GM12872 (cell line): ENCODE measurements around the gene HPCAL1.

Experiments
- TF ChIP-seq, protein P1 (sequence below): IDR thresholded peaks from 3 replicates; pipeline ENCODE4 v1.5.1; 2011; ENCODE audit warnings: low read depth, mild to moderate bottlenecking, low read length, moderate library complexity; ENCODE audit not compliant: insufficient read depth

The HPCAL1 gene

DNA sequence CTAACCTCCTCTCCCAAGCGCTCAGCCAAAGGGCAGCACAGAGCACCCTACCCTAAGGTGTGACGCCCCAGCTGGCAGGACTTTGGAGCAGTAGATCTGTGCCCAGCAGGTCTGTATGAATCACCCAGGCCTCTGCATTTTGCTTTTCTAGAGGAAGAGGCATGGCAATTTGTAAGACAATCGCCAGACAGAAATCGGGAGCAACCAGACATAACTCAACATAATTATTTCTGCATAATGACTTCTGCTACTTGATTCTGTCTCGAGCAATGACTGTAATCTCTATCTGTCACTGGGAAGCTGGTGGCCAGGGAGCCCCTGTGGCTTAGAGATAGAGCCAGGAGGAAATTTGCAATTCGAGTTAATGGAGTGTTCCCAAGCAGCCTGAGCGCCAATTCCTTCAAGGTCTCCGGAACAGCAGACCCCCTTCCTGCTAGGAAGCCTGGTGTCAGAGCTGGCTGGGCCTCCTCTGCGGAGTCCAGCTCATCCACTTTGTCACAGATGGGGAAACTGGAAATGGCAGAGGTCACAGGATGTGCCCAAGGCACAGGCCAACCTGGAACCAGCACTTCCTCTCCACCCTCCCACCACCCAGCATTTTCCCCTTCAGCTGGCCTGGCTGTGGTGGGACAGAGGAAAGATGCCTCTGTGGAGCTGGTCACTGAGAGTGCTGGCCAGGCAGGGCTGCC is 90.4 kb downstream of the HPCAL1 start:
- TF ChIP-seq, protein P1, sequence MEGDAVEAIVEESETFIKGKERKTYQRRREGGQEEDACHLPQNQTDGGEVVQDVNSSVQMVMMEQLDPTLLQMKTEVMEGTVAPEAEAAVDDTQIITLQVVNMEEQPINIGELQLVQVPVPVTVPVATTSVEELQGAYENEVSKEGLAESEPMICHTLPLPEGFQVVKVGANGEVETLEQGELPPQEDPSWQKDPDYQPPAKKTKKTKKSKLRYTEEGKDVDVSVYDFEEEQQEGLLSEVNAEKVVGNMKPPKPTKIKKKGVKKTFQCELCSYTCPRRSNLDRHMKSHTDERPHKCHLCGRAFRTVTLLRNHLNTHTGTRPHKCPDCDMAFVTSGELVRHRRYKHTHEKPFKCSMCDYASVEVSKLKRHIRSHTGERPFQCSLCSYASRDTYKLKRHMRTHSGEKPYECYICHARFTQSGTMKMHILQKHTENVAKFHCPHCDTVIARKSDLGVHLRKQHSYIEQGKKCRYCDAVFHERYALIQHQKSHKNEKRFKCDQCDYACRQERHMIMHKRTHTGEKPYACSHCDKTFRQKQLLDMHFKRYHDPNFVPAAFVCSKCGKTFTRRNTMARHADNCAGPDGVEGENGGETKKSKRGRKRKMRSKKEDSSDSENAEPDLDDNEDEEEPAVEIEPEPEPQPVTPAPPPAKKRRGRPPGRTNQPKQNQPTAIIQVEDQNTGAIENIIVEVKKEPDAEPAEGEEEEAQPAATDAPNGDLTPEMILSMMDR = no peak

DNA sequence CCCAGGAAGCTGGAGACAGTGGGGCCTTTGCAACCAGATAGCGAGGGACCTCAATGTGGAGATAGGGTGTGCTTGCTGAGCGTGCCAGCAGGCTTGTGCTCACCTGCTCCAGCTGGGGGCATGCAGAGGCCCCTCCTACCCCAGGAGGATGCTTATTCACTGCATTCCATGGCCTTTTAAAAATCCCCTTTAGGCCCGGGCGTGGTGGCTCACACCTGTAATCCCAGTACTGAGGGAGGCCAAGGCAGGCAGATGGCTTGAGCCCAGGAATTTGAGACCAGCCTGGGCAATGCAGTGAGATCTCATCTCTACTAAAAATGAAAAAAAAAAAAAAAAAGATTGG is 90.9 kb downstream of the HPCAL1 start:
- TF ChIP-seq, protein P1 = no peak

DNA sequence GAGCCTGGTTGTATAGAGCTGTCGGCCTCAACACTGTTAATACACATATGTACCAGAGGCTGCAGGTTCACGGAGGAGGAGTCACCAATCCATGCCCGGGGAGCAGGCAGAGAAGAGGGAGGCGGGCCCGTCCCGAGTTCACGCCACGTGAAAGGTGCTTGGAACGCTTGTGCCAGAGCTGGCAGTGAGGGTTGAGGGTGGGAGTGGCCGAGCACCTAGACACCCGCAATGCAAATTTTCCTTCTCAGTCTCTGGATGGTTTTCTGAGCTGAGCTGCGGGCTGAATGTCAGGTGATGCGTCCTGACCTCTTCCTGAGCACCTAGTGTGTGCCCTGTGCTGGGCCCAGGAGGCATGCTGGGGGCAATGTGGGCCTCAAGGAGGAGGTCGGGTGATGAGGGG is 93.2 kb downstream of the HPCAL1 start:
- TF ChIP-seq, protein P1 = no peak

DNA sequence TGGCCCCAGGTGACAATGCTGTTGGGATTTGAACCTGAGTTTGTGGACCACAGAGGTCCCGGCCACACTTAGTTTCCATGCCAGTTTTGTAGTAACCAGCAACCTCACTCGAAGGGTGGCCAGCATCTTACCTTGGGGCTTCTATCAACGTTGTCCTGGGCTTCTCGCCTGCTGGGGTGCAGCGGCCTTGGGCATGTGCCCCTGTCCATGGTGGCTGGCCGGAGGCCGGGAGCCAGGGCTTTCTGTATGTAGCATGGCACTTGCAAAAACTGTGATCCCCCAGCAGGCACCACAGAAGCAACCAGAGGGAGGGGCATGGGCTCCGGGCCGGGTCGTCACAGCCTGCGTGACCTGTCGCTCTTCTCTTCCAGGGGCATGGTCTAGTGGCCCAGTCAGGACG is 93.8 kb downstream of the HPCAL1 start:
- TF ChIP-seq, protein P1 = no peak

DNA sequence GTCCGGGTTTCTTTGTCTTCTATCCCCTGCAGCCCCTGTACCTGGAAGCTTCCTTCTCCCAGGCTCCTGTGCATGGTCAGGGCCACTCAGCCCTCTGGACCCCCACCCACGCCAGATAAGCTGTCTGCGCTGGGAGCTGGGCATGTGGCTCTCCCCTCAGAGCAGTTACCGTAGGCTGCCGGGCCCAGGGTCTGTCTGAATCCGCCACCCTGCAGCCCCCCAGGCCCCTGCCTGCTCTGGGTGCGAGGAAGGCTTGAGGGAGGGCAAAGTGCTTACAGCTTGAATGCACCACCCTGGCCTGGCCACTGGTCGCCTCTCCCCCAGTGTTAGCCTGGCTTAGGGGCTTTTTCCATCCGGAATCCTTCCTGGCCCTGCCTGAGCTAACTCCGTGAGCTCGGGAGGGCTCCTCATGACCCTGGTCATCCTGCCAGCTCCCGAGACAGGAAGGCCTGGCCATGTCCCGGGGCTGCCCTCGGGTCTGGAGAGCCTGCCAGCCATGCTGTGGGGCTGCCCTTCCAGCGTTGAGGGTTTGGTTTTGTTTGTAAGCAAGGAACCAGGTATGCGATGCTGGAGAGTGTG is 94.7 kb downstream of the HPCAL1 start:
- TF ChIP-seq, protein P1 = no peak

DNA sequence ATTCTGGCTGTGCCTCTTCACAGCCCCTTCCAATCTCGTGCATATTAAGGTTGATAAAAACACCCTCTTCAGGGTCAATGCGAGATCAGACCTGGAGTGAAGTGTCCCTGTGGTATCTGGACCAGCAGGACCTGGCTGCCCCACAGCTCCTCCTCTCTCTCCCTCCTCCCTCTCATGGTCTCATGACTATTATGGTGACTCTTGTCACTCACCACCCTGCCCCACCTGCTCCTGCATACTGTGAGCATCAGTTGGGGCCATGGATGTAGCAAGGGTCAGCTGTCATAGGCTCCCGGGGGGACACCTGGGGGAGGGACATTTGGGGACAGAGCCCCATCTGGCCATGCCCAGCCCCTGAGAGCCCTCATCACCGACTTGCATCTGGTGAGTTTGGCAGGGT is 95.2 kb downstream of the HPCAL1 start:
- TF ChIP-seq, protein P1 = no peak

DNA sequence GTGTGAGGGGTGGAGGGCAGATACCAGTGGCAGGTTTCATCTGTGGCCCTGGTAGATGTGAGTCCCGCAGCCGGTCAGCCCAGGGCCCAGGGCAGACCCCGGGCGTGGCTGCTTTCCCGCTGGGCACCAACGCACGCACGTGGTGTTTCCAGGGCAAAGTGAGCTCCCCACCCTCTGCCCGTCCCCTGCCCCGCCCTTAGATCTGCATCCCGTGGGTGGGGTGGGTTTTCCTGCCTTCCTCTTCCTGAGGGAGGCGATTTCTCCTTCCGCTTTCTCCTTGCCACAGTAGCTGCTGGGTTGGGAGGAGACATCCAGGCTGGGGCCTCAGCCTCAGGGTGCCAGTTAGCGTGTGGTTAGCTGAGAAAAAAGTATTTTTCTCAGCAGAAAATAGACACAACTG is 95.8 kb downstream of the HPCAL1 start:
- TF ChIP-seq, protein P1 = no peak
